HG03575 (cell line): ENCODE data around the gene SERHL2.
"Not testable (repeated sequence)": the region's sequence is repeated elsewhere in the genome, so short reads cannot be mapped to it uniquely, and the experiment has no call there.

Experiments used
- ATAC-seq: cut with Tn5 transposase; IDR thresholded peaks from one replicate; pipeline ENCODE4 v1.9.1; 2021; ENCODE audit not compliant: unreplicated experiment, insufficient number of reproducible peaks, low FRiP score; ENCODE audit errors: extremely low read depth

The SERHL2 gene

DNA sequence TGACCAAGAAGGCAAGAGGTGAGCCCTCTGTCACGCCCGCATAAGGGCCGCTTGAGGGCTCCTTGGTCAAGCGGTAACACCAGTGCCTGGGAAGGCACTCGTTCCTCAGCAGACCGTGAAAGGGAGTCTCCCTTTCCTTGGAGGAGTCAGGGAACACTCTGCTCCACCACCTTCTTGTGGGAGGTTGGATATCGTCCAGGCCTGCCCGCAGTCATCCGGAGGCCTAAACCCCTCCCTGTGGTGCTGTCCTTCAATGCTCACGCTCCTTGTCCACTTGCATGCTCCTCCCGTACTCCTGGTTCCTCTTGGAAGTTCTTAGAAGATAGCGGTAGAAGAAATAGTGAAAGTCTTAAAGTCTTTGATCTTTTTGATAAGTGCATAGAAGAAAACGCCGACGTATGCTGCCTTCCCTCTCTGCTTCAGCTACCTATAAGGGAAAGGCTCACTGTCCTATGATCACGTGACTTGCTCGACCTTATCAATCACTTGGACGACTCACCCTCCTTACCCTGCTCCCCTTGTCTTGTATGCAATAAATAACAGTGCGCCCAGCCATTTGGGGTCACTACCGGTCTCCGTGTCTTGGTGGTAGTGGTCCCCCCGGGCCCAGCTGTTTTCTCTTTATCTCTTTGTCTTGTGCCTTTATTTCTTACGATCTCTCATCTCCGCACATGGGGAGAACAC, 22.2 kb upstream of the SERHL2 start:
- not testable (repeated sequence) for ATAC-seq

DNA sequence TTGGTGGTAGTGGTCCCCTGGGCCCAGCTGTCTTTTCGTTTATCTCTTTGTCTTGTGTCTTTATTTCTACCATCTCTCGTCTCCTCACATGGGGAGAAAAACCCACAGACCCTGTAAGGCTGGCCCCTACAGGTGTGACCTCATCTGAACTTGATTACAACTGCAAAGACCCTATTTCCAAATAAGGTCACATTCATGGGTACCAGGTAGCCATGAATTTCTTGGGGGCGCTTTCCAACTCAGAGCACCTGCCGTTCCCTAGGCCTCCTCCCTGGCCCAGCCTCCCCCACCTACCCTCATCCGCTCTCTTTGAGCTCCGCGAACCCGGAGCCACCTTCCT, 20.1 kb upstream of the SERHL2 start:
- no peak for ATAC-seq

DNA sequence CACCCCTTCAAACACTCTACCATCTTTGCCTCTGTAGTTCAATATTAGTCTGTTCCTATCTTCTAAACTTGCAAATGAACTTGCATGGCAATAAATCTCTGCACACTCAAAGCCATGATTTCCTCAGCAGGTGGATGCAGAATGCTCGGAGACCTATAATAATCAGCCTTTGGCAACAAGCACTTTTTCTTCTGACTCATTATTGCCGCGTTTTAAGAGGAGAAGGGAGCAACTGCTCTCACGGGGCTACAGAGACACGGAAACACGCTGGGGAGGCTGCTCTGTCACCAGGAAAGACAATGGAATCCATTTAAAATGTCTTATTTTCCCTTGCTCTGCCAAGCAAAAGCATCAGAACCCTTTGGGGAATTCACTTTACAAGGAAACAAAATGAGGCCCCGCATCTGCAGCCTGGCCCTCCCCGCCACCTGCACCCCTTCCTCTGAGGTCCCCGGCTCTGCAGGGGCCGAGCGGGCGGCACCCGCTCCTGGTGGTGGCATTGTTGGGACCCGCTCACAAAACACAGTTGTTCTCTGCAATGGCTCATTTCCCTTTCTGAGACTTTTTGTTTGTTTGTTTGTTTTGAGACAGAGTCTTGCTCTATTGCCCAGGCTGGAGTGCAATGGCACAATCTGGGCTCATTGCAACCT, 18.5 kb upstream of the SERHL2 start:
- not testable (repeated sequence) for ATAC-seq

DNA sequence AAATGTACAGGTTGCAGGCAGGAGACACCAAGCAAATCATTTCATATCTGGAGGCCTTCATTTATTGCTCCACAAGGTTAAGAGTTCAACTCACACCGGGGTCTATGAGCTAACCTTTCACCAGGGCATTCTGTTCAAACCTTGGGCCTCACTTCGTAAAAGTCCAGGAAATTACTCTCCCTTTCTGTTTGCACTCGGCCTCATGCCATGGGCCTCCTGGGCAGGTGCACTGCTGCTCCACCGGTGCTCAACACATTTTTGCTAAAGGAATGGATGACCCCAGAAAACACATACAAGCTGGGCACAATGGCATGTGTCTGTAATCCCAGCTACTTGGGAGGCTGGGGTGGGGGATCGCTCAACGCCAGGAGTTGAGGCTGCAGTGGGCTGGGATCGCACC, 17.6 kb upstream of the SERHL2 start:
- no peak for ATAC-seq

DNA sequence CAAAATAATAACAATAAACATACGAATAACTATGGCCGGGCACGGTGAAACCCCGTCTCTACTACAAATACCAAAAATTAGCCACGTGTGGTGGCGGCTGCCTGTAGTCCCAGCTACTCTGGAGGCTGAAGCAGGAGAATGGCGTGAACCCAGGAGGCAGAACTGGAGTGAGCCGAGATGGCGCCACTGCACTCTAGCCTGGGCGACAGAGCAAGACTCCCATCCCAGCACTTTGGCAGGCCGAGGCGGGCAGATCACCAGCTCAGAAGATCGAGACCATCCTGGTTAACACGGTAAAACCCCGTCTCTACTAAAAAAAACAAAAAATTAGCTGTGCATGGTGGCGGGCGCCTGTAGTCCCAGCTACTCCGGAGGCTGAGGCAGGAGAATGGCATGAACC, 17.1 kb upstream of the SERHL2 start:
- ATAC-seq: not testable (repeated sequence)

DNA sequence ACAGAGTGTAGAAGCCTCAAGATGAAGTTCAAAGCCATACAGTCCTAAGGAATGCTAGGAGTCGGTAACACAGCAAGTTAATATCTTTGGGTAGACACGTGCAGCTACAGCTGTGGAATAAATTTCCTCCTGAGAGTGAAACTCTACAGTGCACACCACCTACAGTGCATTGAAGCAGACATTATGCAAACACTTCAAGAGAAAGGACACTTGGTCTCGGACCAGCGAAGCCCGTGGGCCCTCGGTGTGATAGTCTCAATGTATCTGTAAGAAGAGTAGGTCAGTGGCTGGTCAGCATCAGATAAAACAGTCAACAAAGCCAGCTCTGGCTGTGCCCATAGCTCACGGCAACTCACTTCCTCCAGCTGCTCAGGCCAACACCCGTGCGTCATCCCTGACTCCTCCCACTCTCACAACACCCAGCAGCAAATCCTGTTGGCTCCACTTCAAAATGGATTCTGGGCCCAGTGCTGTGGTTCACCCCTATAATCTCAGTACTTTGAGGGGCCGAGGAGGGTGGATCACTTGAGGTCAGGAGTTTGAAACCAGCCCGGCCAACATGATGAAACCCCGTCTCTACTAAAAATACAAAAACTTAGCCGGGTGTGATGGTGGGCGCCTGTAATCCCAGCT, 16.4 kb upstream of the SERHL2 start:
- peak; percentile 31 for ATAC-seq

DNA sequence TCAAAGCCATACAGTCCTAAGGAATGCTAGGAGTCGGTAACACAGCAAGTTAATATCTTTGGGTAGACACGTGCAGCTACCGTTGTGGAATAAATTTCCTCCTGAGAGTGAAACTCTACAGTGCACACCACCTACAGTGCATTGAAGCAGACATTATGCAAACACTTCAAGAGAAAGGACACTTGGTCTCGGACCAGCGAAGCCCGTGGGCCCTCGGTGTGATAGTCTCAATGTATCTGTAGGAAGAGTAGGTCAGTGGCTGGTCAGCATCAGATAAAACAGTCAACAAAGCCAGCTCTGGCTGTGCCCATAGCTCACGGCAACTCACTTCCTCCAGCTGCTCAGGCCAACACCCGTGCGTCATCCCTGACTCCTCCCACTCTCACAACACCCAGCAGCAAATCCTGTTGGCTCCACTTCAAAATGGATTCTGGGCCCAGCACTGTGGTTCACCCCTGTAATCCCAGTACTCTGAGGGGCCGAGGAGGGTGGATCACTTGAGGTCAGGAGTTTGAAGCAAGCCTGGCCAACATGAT, 14.5 kb upstream of the SERHL2 start:
- ATAC-seq: not testable (repeated sequence)

DNA sequence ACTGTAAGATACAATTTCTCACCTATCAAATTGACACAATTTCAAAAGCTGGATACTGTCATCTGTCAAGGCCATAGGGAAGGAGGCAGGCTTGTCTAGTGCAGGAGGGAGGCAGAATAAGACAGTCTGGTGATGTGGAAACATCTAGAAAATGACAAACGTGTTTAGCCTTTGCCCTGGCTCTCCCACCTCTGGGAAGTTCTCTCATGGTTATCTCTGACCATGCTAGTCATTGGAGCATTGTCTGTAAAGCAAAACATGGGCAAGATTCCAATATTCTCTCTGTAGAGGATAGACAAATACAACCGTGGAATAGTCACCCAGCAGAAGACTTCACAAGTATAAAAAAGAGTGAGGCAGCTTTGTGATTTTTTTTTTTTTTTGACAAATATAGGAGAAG, 9.1 kb upstream of the SERHL2 start:
- ATAC-seq: no peak

DNA sequence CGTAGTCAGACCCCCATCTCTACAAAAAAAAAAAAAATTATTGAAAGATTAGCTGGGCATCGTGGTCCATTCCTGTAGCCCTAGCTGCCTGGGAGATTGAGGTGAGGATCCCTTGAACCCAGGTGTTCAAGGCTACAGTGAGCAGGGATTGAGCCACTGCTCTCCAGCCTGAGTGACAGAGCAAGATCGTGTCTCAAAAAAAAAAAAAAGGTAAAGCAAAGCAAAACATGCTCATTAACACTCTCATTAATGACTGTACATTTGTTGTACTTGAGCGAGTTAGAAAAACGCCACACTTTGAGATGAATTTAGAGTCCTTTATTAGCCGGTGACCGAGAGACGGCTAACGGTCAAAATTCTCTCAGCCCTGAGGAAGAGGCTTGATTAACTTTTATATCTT, 6.2 kb upstream of the SERHL2 start:
- no peak for ATAC-seq

DNA sequence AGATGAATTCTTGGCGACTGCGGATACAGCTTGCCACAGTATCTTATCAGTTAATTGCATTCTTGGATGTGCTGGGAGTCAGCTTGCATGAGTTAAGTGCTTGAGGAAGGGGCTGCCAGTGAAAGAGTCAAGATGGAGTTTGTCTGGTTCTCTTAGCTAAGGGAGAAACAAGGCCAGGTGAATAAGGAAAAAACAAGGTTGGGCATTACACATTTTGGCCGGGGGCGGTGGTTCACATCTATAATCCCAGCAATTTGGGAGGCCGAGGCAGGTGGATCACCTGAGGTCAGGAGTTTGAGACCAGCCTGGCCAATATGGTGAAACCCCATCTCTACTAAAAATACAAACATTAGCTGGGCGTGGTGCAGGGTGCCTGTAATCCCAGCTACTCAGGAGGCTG, 5.6 kb upstream of the SERHL2 start:
- ATAC-seq: not testable (repeated sequence)

DNA sequence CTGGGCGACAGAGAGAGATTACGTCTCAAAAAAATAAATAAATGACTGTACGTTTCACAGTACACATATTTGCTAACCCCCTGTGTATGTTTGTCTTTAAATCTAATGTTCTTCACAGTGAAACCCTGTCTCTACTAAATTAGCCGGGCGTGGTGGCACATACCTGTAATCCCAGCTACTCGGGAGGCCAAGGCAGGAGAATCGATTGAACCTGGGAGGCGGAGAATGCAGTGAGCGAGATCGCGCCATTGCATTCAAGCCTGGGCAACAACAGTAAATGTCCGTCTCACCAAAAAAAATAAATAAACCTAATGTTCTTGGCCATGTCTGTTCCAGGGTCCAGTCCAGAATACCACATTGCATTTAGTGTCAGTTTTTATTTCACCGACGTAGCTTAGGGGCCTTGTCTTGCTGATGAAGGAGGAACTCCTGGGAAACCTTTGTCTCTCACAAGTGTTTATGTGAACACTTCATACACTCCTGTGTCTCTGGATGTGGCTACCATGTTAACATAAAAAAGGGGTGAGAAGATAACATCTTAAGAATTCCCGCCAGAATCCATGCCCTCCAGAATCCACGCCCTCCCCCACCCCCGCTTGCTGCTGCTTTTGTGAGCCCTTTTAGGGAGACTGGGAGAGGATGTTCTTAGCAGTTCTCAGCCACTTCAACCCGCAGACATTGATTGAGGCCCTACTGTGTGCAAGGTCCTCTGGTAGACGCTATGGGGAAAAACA, 5.0 kb upstream of the SERHL2 start:
- no peak for ATAC-seq

DNA sequence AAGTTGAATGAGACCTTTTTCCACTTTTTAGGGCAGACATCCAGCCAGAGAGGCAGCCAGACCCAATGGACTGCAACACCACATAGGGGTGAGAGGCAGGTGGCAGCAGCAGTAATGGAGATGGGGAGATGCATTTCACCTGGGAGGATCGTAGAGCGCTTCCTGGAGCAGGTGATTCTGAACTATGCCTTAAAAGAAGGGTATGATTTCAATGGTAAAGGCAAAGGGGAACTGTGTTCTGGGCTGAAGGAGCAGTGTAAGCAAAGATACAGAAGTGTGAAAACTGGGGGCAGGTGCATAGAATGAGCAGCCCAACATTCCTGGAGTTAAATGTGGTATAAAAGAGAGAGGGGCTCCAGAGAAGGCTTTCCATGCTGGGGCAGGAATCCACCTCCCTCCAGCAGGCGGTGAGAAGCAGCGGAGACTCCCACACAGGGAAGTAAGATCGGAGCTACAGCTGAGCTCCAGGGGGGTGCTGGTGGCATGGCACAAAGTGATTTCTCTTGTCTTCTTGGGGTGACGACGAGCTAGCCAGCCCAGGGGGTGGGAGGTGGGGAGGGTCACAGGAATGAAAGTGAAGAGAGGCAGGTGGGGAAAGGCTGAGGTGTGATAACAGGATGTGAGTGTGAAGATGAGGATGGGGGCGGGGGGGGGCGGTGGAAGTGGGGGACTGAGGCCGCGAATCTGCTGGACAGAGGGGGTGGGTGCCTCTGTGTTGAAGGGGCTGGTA, 4.3 kb upstream of the SERHL2 start:
- no peak for ATAC-seq

DNA sequence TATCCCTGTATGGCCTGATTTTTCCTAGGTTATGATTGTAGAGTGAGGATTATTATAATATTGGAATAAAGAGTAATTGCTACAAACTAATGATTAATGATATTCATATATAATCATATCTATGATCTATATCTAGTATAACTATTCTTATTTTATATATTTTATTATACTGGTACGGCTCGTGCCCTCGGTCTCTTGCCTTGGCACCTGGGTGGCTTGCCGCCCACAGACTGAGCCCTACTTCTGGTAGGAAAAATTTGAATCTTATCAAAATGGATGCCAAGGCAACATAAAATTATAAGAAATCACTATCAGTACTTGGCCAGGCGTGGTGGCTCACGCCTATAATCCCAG, 1.5 kb upstream of the SERHL2 start:
- not testable (repeated sequence) for ATAC-seq

DNA sequence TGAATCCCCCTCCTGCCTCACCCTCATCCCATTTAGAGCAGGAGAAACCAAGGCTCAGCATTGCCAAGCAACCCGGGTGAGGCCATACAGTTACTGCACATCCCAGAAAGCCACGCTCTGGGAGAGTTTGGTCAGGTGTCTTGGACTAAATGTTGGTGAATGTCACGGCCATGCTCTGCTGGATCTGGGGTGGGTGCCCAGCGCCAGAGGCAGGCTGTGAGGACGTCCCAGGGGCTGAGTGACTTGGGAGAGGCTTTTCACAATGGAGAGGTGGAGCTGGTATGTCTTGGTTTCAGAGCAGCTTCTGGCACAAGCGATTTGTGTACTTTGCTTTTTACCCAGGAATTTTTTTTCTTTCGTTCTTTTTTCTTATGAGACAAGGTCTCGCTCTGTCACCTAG, 6.6 kb downstream of the SERHL2 start:
- no peak for ATAC-seq

DNA sequence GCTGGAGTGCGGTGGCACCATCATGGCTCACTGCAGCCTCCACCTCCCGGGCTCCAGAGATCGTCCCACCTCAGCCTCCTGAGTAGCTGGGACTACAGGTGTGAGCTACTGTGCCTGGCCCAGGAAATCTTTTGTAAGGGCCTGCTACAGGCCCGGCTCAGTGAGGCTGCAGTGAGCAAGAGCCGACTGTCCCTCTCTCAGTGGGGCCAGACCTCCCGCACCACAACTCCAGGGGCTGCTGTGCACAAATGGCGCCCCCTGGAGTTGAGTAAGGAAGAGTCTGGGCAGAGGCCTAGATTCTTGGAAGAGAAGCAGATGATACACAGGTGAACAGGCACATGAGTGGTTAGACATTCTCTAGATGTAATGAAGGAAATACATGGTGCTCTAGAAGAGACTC, 7.0 kb downstream of the SERHL2 start:
- no peak for ATAC-seq

DNA sequence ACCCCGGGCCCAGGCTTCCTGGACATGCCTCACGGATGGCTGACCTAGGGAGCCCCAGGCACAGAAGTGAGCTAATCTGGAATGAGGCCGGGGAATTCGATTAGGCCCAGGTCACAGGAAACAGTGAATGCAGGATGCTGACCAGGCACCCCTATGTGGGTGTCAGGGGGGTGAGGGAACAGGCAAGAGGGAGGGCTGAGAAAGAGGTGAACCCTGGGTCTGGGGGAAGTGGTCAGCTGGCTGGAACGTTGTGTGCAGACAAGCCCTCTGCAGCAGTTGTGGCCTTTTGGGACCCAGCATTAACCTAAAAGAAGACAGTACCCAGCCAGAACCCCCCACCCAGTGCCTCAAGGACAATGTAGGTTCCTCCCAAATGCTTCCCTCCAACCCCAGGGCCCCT, 8.1 kb downstream of the SERHL2 start:
- no peak for ATAC-seq

DNA sequence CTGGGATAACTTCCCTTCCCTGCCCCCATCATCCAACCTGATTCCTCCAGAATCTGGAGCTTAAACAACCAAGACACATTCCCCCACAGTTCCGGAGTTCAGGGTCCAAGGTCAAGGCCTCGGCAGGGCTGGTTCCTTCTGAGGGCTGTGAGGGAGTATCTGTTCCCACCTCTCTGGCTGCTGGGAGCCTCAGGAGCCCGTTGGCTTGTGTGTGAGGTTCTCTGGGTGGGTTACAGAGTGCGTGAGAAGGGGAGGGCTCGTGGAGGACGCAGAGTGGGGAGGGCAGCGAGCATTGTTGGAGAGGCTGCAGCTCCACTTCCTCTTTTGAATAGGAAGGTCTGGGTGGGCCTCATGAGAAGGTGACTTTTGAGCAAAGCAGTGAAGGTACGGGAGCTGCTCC, 8.5 kb downstream of the SERHL2 start:
- ATAC-seq: no peak

DNA sequence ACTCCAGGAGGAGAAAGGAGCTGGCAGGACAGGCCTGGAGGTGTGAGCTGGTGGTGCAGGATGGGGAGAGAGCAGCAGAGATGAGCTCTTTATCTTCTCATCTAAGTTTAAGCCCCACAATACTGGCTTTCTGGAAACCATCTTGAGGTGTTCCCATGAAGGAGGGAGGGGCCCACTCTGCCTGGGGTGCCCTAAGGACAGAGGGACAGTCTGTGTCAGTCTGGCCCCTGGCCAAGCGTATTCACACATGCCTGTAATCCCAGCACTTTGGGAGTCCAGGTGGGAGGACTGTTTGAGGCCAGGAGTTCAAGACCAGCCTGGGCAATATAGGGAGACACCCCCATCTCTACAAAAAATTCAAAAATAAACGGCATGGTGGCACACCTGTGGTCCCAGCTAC, 8.9 kb downstream of the SERHL2 start:
- ATAC-seq: no peak

DNA sequence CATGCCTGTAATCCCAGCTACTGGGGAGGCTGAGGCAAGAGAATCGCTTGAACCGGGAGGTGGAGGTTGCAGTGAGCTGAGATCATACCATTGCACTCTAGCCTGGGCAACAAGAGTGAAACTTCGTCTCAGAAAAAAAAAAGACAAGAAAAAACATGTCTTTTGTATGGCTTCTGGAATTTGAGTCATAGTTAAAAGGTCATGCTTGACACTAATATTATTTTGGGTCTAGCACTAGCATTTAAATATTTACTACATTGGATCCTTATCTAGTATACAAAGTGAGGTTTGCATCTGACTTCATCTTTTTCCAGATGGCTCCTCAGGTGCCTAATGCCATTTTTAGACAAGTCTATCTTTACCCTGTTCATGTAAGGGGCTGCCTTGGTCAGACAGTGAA, 10.2 kb downstream of the SERHL2 start:
- not testable (repeated sequence) for ATAC-seq
